Left lobe of liver (tissue), 2 donors: Measurements from ENCODE around the gene TBX21. TPM values are rescaled to one million over a fixed set of nuclear protein-coding genes. Genes with fewer than 3 reads are reported as not detected.
"Not testable (repeated sequence)": the region's sequence is repeated elsewhere in the genome, so short reads cannot be mapped to it uniquely, and the experiment has no call there.

Source experiments
- ATAC-seq: fragments of 200-7000 bp; cut with Tn5 transposase; one replicate; pipeline ENCODE4 v1.9.1; 2020; ENCODE audit warnings: mild to moderate bottlenecking, moderate library complexity
- DNase-seq: peaks from one replicate; pipeline ENCODE4 v3.0.0-alpha.2; 2020; ENCODE audit warnings: low spot score
- total RNA-seq: library from RNA; stranded (reverse); gene quantifications from one replicate; pipeline ENCODE4 v1.2.1, GENCODE V29; 2021
- donor health status: DM: no; HTN: no; CAD: no; lungs with moderate emphysema.
- donor health status: DM: no; HTN: yes; CAD: no.

The TBX21 gene
- total RNA-seq, 1 donor from 2014 or later, result 0.38 TPM

GRCh38 chr17:47762728-47763127 lies 29.7 kb downstream of the TBX21 start:
- ATAC-seq (no peak), DNase-seq (no peak)

- no peak for DNase-seq
- no peak for ATAC-seq
Measured at GRCh38 chr17:47763913-47764582, 31.0 kb downstream of the TBX21 start.

GRCh38 chr17:47773649-47774048 lies 40.6 kb downstream of the TBX21 start:
- not testable (repeated sequence) for ATAC-seq, DNase-seq

- no peak for ATAC-seq
Measured at GRCh38 chr17:47774331-47774730, 41.3 kb downstream of the TBX21 start.

GRCh38 chr17:47774987-47775580 lies 42.0 kb downstream of the TBX21 start:
- no peak for ATAC-seq
- no peak for DNase-seq

More at GRCh38 chr17:47774331-47774730, 41.3 kb downstream of the TBX21 start:
- DNase-seq, result no peak

GRCh38 chr17:47776330-47777197 lies 43.5 kb downstream of the TBX21 start:
- ATAC-seq, result peak; percentile 90
- DNase-seq, result no peak

GRCh38 chr17:47778184-47778635 lies 45.2 kb downstream of the TBX21 start:
- ATAC-seq (no peak), DNase-seq (no peak)

GRCh38 chr17:47781397-47781796 lies 48.4 kb downstream of the TBX21 start:
- no peak for ATAC-seq

GRCh38 chr17:47785538-47786123 lies 52.6 kb downstream of the TBX21 start:
- no peak for ATAC-seq
- peak; percentile 23 for DNase-seq

More at GRCh38 chr17:47781397-47781796, 48.4 kb downstream of the TBX21 start:
- no peak for DNase-seq

GRCh38 chr17:47789611-47790561 lies 56.9 kb downstream of the TBX21 start:
- ATAC-seq (peak; percentile 92), DNase-seq (peak; percentile 48)

GRCh38 chr17:47791025-47791424 lies 58.0 kb downstream of the TBX21 start:
- no peak for ATAC-seq

GRCh38 chr17:47792457-47792856 lies 59.4 kb downstream of the TBX21 start:
- ATAC-seq, result no peak
- no peak for DNase-seq

More at GRCh38 chr17:47791025-47791424, 58.0 kb downstream of the TBX21 start:
- peak; percentile 12 for DNase-seq

GRCh38 chr17:47792979-47793378 lies 59.9 kb downstream of the TBX21 start:
- DNase-seq (peak; percentile 5), ATAC-seq (no peak)

Other genes with a start within 250 kb of the TBX21 start
- gene NPEPPS, start 202.1 kb upstream of the TBX21 start, total RNA-seq, result 46.6 TPM
- gene KPNB1, start 83.3 kb upstream of the TBX21 start, total RNA-seq, result 79.3 TPM
- gene TBKBP1, start 39.1 kb upstream of the TBX21 start, total RNA-seq, result 2.2 TPM
- gene OSBPL7, start 88.6 kb downstream of the TBX21 start, total RNA-seq, result 1.0 TPM
- gene MRPL10, start 98.3 kb downstream of the TBX21 start, total RNA-seq, result 16.4 TPM
- 0.40 TPM for gene LRRC46, start 98.4 kb downstream of the TBX21 start, total RNA-seq
- 28.4 TPM for gene SCRN2, start 108.0 kb downstream of the TBX21 start, total RNA-seq
- gene SP6, start 117.9 kb downstream of the TBX21 start, total RNA-seq, result 0.08 TPM
- 5.4 TPM for gene SP2, start 163.0 kb downstream of the TBX21 start, total RNA-seq
- 128 TPM for gene PNPO, start 208.3 kb downstream of the TBX21 start, total RNA-seq
- gene PRR15L, start 224.6 kb downstream of the TBX21 start, total RNA-seq, result 1.3 TPM
- gene CDK5RAP3, start 237.9 kb downstream of the TBX21 start, total RNA-seq, result 107 TPM